Stimulated activated naive CD4-positive, alpha-beta T cell treated with Interleukin-2 at 50 U/mL for 16 hours (primary cell): ENCODE measurements around the gene SLC5A10.
"Not testable (repeated sequence)": the region's sequence is repeated elsewhere in the genome, so short reads cannot be mapped to it uniquely, and the experiment has no call there.

Source experiments
- DNase-seq: peaks from one replicate; lab custom pipeline; 2025; lab: John Stamatoyannopoulos, UW

The SLC5A10 gene

DNA sequence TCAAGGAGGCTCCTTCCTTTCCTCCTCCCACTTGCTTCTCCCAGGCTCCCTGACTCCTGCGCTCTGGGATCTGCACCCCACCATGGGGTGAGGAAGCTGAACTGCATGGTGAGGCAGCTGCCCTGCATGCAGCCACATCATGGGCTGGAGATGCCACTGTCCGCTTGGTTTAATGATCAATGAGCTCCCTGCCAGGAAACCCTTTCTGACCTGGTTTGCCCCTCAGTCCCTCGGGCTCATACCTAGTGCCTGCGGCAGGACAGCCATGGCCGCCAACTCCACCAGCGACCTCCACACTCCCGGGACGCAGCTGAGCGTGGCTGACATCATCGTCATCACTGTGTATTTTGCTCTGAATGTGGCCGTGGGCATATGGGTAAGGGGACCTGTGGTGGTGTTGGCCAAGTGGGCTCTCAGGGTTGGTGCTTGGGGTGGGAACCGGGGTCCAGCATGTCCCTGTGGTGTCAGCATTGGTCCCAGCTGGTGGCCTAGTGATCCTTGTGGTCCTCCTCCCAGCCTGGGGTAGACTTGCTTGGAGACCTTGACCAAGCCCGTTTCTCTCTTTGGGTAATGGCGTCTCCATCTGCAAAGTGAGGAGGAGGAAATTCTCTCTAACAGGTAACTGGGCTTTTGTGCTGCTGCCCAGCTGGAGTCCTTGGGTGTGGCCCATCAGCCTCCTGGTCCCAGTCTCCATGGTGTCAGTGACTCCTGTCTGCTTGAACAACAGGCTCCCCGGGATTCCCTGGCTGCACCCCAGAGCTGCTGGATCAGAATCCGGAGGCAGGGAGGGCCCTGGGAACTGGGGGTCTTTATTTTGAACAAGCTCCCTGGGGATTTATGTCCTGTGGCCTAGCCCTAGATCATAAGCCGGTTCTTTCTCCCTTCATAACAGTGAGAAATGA, at the start of gene SLC5A10:
Gene SLC5A10 (plus strand): TSS at position 225 of the 902 bp plus-strand sequence. CDS start 41 bp downstream, at position 266.
- no peak for DNase-seq

GRCh38 chr17:18904482-18904881, 47.5 kb upstream of the SLC5A10 start:
- DNase-seq: no peak

- no peak for DNase-seq
Observed at GRCh38 chr17:18905226-18905625, 46.7 kb upstream of the SLC5A10 start.

GRCh38 chr17:18910326-18910725, 41.6 kb upstream of the SLC5A10 start:
- DNase-seq: no peak

DNA sequence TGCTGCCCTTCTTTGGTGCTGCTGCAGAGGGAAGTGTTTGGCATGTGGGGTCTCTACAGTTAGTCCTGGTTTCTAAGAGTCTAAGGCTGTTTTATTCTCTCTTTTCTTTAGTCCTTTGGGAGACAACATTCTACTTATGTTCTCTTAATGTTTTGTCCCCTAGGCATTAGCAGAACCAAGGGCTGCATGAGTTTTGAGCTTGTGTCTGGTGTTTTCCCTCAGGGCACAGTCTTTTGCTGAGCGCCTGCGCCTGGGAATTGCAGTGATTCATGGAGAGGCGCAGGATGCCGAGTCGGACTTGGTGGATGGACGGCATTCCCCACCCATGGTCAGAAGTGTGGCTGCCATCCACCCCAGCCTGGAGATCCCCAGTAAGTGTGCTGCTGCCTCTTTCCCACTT, 41.1 kb upstream of the SLC5A10 start:
- no peak for DNase-seq

DNA sequence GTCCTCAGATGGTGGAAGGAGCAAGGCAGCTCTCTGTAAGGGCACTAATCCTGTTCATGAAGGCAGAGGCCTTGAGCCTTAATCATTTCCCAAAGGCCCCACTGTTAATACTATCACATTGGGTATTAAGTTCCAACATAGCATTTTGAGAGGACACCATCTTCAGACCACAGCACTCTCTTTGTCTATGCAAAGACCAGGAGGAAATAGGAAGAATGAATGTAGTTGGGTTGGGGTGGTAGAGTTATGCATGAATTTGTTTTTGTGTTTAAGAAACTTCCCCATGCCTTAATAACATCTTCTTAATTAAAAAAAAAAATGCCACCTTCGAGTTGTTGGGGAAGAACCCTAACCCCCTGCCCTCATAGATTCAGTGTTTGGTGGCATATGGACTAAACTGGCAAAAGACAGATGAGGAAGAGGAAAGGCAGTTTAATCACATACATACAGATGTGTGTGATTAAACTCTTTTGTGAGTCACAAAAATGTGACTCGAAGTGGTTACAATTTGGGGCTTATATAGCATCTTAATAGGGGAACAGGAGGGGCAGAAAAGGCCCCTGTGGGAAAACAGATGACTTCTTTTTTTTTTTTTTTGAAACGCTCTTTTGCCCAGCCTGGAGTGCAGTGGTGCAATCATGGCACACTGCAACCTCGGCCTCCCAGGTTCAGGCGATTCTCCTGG, 35.0 kb upstream of the SLC5A10 start:
- DNase-seq: no peak

DNA sequence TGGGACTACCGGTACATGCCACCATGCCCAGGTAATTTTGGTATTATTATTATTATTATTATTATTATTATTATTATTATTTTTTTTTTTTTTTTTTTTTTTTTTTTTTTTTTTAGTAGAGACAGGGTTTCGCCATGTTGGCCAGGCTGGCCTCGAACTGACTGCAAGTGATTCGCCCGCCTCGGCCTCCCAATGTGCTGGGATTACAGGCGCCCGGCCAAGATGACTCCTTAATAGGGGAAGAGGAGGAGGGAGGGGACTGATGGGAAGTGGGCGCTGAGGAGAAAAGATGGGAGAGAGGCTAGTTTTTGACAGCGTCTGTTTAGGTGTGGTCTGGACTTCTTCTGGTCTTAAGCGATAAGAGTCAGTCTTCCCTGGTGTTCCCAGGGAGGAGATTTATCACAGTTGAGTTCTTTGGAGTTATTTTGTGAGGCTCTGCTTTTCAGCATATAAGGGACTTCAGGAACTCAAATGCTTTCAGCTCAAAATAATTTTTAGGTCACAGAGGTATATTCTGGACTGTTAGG, 34.4 kb upstream of the SLC5A10 start:
- DNase-seq: no peak

DNA sequence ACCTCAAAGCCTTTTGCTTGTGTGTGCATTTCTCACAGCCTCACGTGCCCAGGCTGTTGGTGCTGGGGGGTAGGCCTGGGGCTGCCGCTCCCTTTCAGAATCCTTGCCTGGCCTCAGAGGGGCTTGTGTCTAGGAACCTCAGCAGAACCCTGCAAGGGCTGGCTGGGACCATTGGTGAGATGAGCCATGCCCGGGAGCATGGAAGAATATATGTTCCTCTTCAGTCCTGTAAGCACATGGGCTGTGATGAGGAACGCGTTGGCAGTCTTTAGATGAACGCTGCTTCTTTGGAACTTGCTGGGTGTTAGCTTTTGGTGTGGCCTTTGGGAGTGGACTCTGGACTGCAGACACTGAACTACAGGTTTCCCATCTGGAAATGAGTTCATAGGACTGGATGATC, 32.0 kb upstream of the SLC5A10 start:
- no peak for DNase-seq

GRCh38 chr17:18920911-18921441, 31.0 kb upstream of the SLC5A10 start:
- no peak for DNase-seq

DNA sequence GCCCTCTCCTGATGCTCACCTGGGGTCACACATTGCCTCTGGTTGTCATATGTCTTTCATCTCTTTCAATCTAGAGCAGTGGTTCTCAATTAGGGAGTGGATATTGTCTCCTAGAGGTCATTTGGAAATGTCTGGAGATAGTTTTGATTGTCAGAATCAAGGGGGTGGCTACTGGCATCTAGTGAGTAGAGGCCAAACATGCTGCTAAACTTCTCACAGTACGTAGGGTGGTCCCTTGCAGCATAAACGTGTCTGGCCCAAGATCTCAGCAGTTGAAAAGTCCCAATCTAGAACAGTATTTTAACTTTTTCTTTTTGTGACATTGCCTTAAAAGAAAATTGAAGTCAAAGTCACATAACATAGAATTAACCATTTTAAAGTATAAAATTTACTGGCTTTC, 30.5 kb upstream of the SLC5A10 start:
- DNase-seq: no peak

- no peak for DNase-seq
Observed at GRCh38 chr17:18921912-18922451, 30.0 kb upstream of the SLC5A10 start.

DNA sequence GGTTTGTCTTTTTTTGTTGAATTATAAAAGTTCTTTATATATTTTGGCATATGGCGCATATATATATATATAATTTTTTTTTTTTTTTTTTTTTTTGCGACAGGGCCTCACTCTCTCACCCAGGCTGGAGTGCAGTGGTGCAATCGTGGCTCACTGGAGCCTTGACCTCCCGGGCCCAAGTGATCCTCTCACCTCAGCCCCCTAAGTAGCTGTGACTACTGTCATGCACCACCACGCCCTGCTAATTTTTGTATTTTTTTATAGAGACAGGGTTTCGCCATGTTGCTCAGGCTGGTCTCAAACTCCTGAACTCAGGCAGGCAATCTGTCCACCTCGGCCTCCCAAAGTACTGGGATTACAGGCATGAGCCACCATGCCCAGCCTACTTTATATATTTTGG, 29.4 kb upstream of the SLC5A10 start:
- DNase-seq: not testable (repeated sequence)

- DNase-seq: no peak
Observed at GRCh38 chr17:18925187-18925586, 26.8 kb upstream of the SLC5A10 start.

DNA sequence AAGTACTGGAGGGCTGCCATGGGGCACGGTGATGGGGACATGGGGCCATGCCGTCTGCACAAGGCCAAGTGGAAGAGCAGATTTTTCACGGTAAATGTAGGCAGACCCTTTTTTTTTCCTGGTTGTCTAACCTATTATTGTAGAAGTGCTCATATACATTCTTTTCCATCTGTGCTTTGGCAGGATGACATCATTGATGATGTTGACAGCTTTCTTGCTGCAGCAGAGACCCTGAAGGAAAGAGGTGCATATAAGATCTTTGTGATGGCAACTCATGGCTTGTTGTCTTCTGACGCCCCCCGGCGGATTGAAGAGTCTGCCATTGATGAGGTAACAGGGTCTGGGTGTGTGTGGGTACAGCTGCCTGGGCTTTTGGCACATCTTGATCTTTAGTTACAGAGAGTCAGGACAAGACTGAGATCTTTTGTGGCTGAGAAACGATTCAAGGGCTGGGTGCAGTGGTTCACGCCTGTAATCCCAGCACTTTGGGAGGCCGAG, 23.3 kb upstream of the SLC5A10 start:
- DNase-seq: no peak

GRCh38 chr17:18932360-18933055, 19.5 kb upstream of the SLC5A10 start:
- no peak for DNase-seq

DNA sequence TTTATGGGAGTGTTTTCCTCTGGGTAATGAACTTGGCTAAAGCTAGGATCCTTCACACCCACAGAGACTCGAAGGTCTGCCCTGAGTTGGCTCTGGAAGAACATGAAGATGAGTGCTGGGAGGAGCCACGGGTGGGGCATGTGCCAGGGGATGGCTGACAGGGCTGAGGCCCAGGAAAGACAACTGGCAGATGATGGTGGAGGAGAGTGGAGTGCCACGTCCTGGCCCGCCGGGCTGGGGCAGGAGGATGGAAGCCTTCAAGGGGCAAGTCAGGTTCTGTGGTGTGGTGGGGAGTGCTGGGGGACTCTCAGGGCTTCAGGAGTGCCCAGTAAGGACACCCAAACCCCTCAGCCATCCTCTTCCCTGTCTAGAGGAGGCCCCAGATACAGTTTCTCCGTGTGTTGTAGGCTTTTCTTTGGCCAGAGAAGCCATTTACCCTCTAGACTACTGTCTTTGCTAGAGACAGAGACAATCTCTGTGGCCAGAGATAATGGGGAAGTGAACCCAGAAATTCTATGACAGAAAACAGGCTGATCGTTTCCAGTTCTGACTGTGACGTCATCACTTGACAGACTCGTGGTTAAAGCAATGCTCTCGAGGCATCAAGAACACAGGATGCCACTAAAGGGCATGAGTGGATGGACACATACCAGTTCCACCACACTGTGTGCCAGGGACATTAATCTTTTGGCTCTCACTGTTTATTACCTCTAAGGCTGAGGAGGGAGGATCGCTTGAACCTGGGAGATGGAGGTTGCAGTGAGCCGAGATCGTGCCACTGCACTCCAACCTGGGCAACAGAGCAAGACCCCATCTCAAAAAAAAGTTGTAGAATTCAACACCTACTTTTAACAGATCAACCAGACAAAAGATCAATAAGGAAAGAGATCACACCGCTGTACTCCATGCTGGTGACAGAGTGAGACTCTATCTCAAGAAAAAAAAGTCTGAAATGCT, 18.6 kb upstream of the SLC5A10 start:
- no peak for DNase-seq

DNA sequence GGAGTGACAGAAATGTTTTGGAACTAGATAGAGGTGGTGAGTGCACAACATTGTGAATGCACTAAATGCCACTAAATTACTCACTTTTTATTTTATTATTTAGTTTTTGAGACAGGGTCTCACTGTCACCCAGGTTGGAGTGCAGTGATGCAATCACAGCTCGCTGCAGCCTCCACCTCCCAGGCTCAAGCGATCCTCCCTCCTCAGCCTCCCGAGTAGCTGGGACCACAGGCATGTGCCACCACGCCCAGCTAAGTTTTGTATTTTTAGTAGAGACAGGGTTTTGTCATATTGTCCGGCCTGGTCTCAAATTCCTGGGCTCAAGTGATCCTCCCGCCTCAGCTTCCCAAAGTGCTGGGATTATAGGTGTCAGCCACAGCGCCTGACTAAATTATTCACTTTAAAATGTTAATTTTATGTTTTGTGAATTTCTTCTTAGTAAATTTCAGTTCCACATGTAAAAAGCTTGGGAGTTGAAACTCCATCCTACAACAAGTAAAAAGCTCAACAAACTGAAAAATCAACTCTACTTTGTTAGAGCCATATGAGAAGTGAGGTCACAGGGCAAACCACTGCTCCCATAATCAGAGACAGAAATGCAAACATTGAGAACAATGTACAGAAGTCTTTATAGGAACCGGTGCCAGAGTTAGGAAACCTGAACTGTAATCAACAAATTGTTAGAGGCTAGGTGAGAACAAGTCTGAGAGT, 13.8 kb upstream of the SLC5A10 start:
- no peak for DNase-seq

DNA sequence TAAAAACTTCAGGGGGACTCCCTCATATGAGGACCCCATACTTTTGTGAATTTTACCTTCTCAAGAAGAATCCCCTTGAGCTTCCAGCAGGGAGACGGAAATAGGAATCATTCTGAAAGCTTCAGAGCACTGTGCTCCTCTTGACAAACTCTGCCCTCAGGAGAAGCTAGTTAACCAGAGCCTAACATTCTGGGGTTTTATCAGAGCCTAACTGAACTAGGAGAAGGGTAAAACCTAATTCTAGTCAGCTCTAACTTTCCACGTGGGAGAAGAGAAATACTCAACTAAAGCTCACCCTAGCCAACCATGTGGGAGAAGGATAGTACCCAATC, 13.3 kb upstream of the SLC5A10 start:
- no peak for DNase-seq

- DNase-seq: no peak
Observed at GRCh38 chr17:18944646-18945045, 7.3 kb upstream of the SLC5A10 start.

DNA sequence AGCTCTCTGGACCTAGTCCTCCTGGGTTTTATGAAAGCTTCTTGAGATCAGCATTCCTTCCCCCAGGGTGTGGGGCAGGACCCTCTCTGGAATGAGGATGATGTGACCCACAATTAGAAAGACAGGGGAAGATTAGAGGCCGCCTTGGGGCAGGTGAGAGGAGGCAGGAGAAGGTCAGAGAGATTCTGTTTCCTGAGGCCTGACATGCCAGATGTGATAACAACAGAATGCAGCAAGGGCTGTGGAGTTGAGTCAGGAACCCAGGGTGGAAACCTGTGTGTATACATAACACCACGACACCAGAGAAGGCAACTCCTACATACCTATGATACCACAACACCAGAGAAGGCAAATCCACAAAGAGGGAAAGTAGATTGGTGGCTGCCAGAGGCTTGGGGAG, 5.4 kb upstream of the SLC5A10 start:
- no peak for DNase-seq
